ENCODE data around the gene SKIDA1.

The SKIDA1 gene

GRCh38 chr10:21519397-21519933, 6.0 kb downstream of the SKIDA1 start:
- no peak for TF ChIP-seq CTCF (IDR thresholded peaks at IDR 0.05; ENCODE audit: unreplicated experiment in 3 of 3)
- Mint-ChIP-seq H3K4me1 (peaks cover 60% of the 10 kb centered on the region), H3K27me3 (ENCODE audit: low read depth) (peaks cover 4% of the 10 kb centered on the region), H3K9me3 (no peaks in the 10 kb centered on the region), H3K27ac (peak overlapping the region; percentile 96 to 99 (median 99)), H3K36me3 (ENCODE audit: low read depth) (peaks cover 16% of the 10 kb centered on the region), H3K4me3 (peak overlapping the region; percentile 93 to 95 (median 94))

- peak overlapping the region; percentile 93 to 95 (median 94) for H3K4me3 Mint-ChIP-seq
- peak overlapping the region; percentile 96 to 99 (median 99) for H3K27ac Mint-ChIP-seq
- peaks cover 4% of the 10 kb centered on the region for H3K27me3 Mint-ChIP-seq (ENCODE audit: low read depth)
- no peaks in the 10 kb centered on the region for H3K9me3 Mint-ChIP-seq
- no peak for TF ChIP-seq CTCF (IDR thresholded peaks at IDR 0.05; ENCODE audit: unreplicated experiment in 3 of 3)
- peaks cover 17% of the 10 kb centered on the region for H3K36me3 Mint-ChIP-seq (ENCODE audit: low read depth)
- peaks cover 58% of the 10 kb centered on the region for H3K4me1 Mint-ChIP-seq
Measured at GRCh38 chr10:21518641-21519396, 6.7 kb downstream of the SKIDA1 start.

GRCh38 chr10:21518149-21518640, 7.3 kb downstream of the SKIDA1 start:
- Mint-ChIP-seq H3K9me3 (no peaks in the 10 kb centered on the region), H3K36me3 (ENCODE audit: low read depth) (peaks cover 17% of the 10 kb centered on the region), H3K27ac (peak overlapping the region; percentile 96 to 99 (median 99)), H3K27me3 (ENCODE audit: low read depth) (peaks cover 4% of the 10 kb centered on the region), H3K4me3 (peak overlapping the region; percentile 93 to 95 (median 94)), H3K4me1 (peaks cover 55% of the 10 kb centered on the region)
- no peak for TF ChIP-seq CTCF (IDR thresholded peaks at IDR 0.05; ENCODE audit: unreplicated experiment in 3 of 3)

- H3K36me3 Mint-ChIP-seq (ENCODE audit: low read depth): peaks cover 22% of the 10 kb centered on the region
- peak overlapping the region; percentile 93 to 95 (median 94) for H3K4me3 Mint-ChIP-seq
- peaks cover 4% of the 10 kb centered on the region for H3K27me3 Mint-ChIP-seq (ENCODE audit: low read depth)
- H3K4me1 Mint-ChIP-seq: peaks cover 57% of the 10 kb centered on the region
- no peaks in the 10 kb centered on the region for H3K9me3 Mint-ChIP-seq
- no peak for TF ChIP-seq CTCF (IDR thresholded peaks at IDR 0.05; ENCODE audit: unreplicated experiment in 3 of 3)
- H3K27ac Mint-ChIP-seq: peak overlapping the region; percentile 96 to 99 (median 99)
Measured at GRCh38 chr10:21517134-21518031, 8.1 kb downstream of the SKIDA1 start.

GRCh38 chr10:21516242-21517131, 9.0 kb downstream of the SKIDA1 start:
- Mint-ChIP-seq H3K9me3 (no peaks in the 10 kb centered on the region), H3K36me3 (ENCODE audit: low read depth) (peaks cover 22% of the 10 kb centered on the region), H3K27ac (peak overlapping the region; percentile 96 to 99 (median 99)), H3K4me3 (peak overlapping the region; percentile 95 to 97 (median 96)), H3K27me3 (ENCODE audit: low read depth) (peaks cover 4% of the 10 kb centered on the region), H3K4me1 (peaks cover 60% of the 10 kb centered on the region)
- no peak for TF ChIP-seq CTCF (IDR thresholded peaks at IDR 0.05; ENCODE audit: unreplicated experiment in 3 of 3)

Measured in nephron (organoid).